GM06990 (cell line): Measurements from ENCODE around the gene PNPLA7.

Experiments
- DNase-seq: peaks from one replicate; pipeline ENCODE4 v3.0.0-alpha.2; 2011; ENCODE audit not compliant: insufficient read length; ENCODE audit errors: extremely low read depth
- H3K27me3 ChIP-seq: replicated peaks from 2 replicates; pipeline ENCODE4 v1.6.0; 2011; ENCODE audit warnings: low read length; ENCODE audit not compliant: control insufficient read depth, insufficient read depth
- H3K36me3 ChIP-seq: 2 replicates; pipeline ENCODE4 v1.5.1; 2011; ENCODE audit warnings: low read length; ENCODE audit not compliant: control insufficient read depth, insufficient read depth
- H3K4me3 ChIP-seq: replicated peaks from 2 replicates; pipeline ENCODE4 v1.5.1; 2011; ENCODE audit warnings: low read depth, mild to moderate bottlenecking, control low read depth, low read length
- CTCF ChIP-seq: IDR thresholded peaks from 2 replicates; pipeline ENCODE4 v1.5.1; 2011; ENCODE audit warnings: low read length, control low read depth, mild to moderate bottlenecking, inconsistent platforms; ENCODE audit not compliant: insufficient read depth, poor library complexity, severe bottlenecking

Gene PNPLA7

GRCh38 chr9:137500666-137501397, 49.4 kb downstream of the PNPLA7 start:
- Histone ChIP-seq H3K27me3 (no peaks in the 10 kb centered on the region), H3K36me3 (no peaks in the 10 kb centered on the region), H3K4me3 (no peak overlapping the region)
- no peak for DNase-seq
- TF ChIP-seq CTCF: no peak

- Histone ChIP-seq H3K4me3 (no peak overlapping the region), H3K27me3 (no peaks in the 10 kb centered on the region), H3K36me3 (no peaks in the 10 kb centered on the region)
- DNase-seq: no peak
- TF ChIP-seq CTCF: no peak
Measured at GRCh38 chr9:137499858-137500661, 50.1 kb downstream of the PNPLA7 start.

- Histone ChIP-seq H3K36me3 (no peaks in the 10 kb centered on the region), H3K4me3 (no peak overlapping the region), H3K27me3 (no peaks in the 10 kb centered on the region)
- no peak for DNase-seq
- no peak for TF ChIP-seq CTCF
Measured at GRCh38 chr9:137499416-137499815, 50.8 kb downstream of the PNPLA7 start.

- no peak for DNase-seq
- Histone ChIP-seq H3K27me3 (no peaks in the 10 kb centered on the region), H3K4me3 (no peak overlapping the region), H3K36me3 (no peaks in the 10 kb centered on the region)
- no peak for TF ChIP-seq CTCF
Measured at GRCh38 chr9:137498720-137499150, 51.5 kb downstream of the PNPLA7 start.

GRCh38 chr9:137497921-137498719, 52.1 kb downstream of the PNPLA7 start:
- Histone ChIP-seq H3K4me3 (no peak overlapping the region), H3K36me3 (no peaks in the 10 kb centered on the region), H3K27me3 (no peaks in the 10 kb centered on the region)
- DNase-seq: no peak
- no peak for TF ChIP-seq CTCF
